Keratinocyte (primary cell): ENCODE data around the gene DAPK1. TPM values are rescaled to one million over a fixed set of nuclear protein-coding genes. Genes with fewer than 3 reads are reported as not detected.

Experiments used
- DNase-seq: peaks from one replicate; pipeline ENCODE4 v3.0.0-alpha.2; 2011; ENCODE audit warnings: low read depth, missing footprints, low spot score
- FAIRE-seq: peaks from 2 replicates; lab custom pipeline; 2011; peaks lifted over from hg19 to GRCh38; lab: Jason Lieb, UNC
- H2AFZ ChIP-seq: 2 replicates; pipeline ENCODE4 v1.6.0; 2012; ENCODE audit warnings: low read length, control low read depth, inconsistent platforms; ENCODE audit not compliant: control insufficient read depth
- H3K27ac ChIP-seq: 2 replicates; pipeline ENCODE4 v1.5.1; 2011; ENCODE audit warnings: low read length; ENCODE audit not compliant: control insufficient read depth, insufficient read depth
- H3K27me3 ChIP-seq: 3 replicates; pipeline ENCODE4 v1.6.0; 2011; ENCODE audit warnings: low read length; ENCODE audit not compliant: control insufficient read depth, insufficient read depth; ENCODE audit errors: extremely low read depth
- H3K36me3 ChIP-seq, 2 experiments: 2 replicates in 1 of 2; 3 replicates in 1 of 2; pipeline ENCODE4 v1.5.1; 2011; ENCODE audit warnings: low read length in 2 of 2, mild to moderate bottlenecking in 1 of 2; ENCODE audit not compliant: control insufficient read depth in 2 of 2, insufficient read depth in 2 of 2; ENCODE audit errors: extremely low read depth in 1 of 2
- H3K4me1 ChIP-seq: 3 replicates; pipeline ENCODE4 v1.5.1; 2011; ENCODE audit warnings: low read length; ENCODE audit not compliant: control insufficient read depth, insufficient read depth; ENCODE audit errors: extremely low read depth
- H3K4me2 ChIP-seq: 3 replicates; pipeline ENCODE4 v1.6.0; 2011; ENCODE audit warnings: low read depth, low read length; ENCODE audit not compliant: control insufficient read depth, insufficient read depth; ENCODE audit errors: extremely low read depth
- H3K4me3 ChIP-seq, 3 experiments: fragments of 200-600 bp in 1 of 3; sonication (generic) in 1 of 3; 2 replicates in 2 of 3; 3 replicates in 1 of 3; pipeline ENCODE4 v1.5.1; 2011 to 2016; ENCODE audit warnings: low read length in 3 of 3, mild to moderate bottlenecking in 3 of 3, control low read depth in 2 of 3, inconsistent platforms in 1 of 3, low read depth in 1 of 3, mixed read lengths in 1 of 3, mixed run types in 1 of 3, moderate library complexity in 1 of 3; ENCODE audit not compliant: control insufficient read depth in 2 of 3, insufficient read depth in 2 of 3; ENCODE audit errors: extremely low read depth in 1 of 3
- H3K79me2 ChIP-seq: 2 replicates; pipeline ENCODE4 v1.6.0; 2012; ENCODE audit warnings: low read length; ENCODE audit not compliant: control insufficient read depth, insufficient read depth
- H3K9ac ChIP-seq: 3 replicates; pipeline ENCODE4 v1.6.0; 2011; ENCODE audit warnings: low read length; ENCODE audit not compliant: control insufficient read depth, insufficient read depth; ENCODE audit errors: extremely low read depth
- H3K9me1 ChIP-seq: 3 replicates; pipeline ENCODE4 v1.6.0; 2011; ENCODE audit warnings: low read length; ENCODE audit not compliant: control insufficient read depth, insufficient read depth; ENCODE audit errors: extremely low read depth
- H3K9me3 ChIP-seq: 2 replicates; pipeline ENCODE4 v1.5.1; 2012; ENCODE audit warnings: low read depth, low read length; ENCODE audit not compliant: control insufficient read depth
- H4K20me1 ChIP-seq: 3 replicates; pipeline ENCODE4 v1.6.0; 2011; ENCODE audit warnings: low read length; ENCODE audit not compliant: control insufficient read depth, insufficient read depth; ENCODE audit errors: extremely low read depth
- CTCF ChIP-seq, 3 experiments: IDR thresholded peaks in 1 of 3; conservative IDR thresholded peaks in 1 of 3; optimal IDR thresholded peaks in 1 of 3; 2 replicates in 2 of 3; 3 replicates in 1 of 3; pipeline versions ENCODE3 to v1.5.1; 2011; ENCODE audit warnings: low read length in 3 of 3, mild to moderate bottlenecking in 3 of 3, moderate library complexity in 2 of 3, control low read depth in 1 of 3, inconsistent platforms in 1 of 3; ENCODE audit not compliant: insufficient read depth in 2 of 3; ENCODE audit errors: extremely low read depth in 1 of 3
- EZH2 ChIP-seq: IDR thresholded peaks from one replicate; pipeline ENCODE4 v1.6.1; 2012; ENCODE audit warnings: inconsistent platforms, mild to moderate bottlenecking, low read length, moderate library complexity
- dilution Hi-C: fragments of 300-500 bp; cut with MboI; formaldehyde crosslinking; loops from one replicate; pipeline ENCODE4 v1.7.0; 2020; ENCODE audit warnings: low sequenced_read_pairs; ENCODE audit not compliant: extremely low pct_ligation_motif_present
- polyA plus RNA-seq, 5 experiments: library from polyadenylated mRNA; depleted of rRNA in 3 of 5; stranded (reverse) in 3 of 5; stranded (forward) in 1 of 5; unstranded in 1 of 5; fragments of >200 nt; gene quantifications; 1 replicate in 1 of 5; 2 replicates in 3 of 5; 3 replicates in 1 of 5; pipeline versions ENCODE4 v1.2.1 to v1.2.3, GENCODE V29; 2011 to 2012; ENCODE audit warnings: missing spikeins in 2 of 5, low read depth in 1 of 5, low replicate concordance in 1 of 5

DAPK1 gene
- polyA plus RNA-seq, 1 donor (not counting 4 experiments of a cell fraction or from before 2014, with no cell fraction given), result 2.8 TPM

GRCh38 chr9:87525546-87526303 is 28.1 kb downstream of the DAPK1 start:
- Histone ChIP-seq H3K36me3 (peaks cover 0 to 2% of the 10 kb centered on the region in 2 experiments), H3K9me1 (no peaks in the 10 kb centered on the region), H2AFZ (no peak overlapping the region), H4K20me1 (no peaks in the 10 kb centered on the region), H3K4me3 (no peak overlapping the region), H3K27ac (no peak overlapping the region), H3K27me3 (no peaks in the 10 kb centered on the region), H3K9me3 (no peaks in the 10 kb centered on the region), H3K9ac (no peak overlapping the region), H3K4me1 (no peaks in the 10 kb centered on the region), H3K79me2 (no peaks in the 10 kb centered on the region), H3K4me2 (no peak overlapping the region)
- TF ChIP-seq EZH2 (no peak), CTCF (optimal IDR thresholded peaks at IDR 0.05 in 1 of 3, IDR thresholded peaks at IDR 0.05 in 1 of 3, conservative IDR thresholded peaks at IDR 0.05 in 1 of 3; ENCODE audit: extremely low read depth in 1 of 3, insufficient read depth in 2 of 3, low read length in 3 of 3) (no peak)
- no peak for FAIRE-seq
- dilution Hi-C loops, result no loop called here
- no peak for DNase-seq

- H3K36me3 ChIP-seq, result peaks cover 0 to 2% of the 10 kb centered on the region in 2 experiments
- no peak for FAIRE-seq
These were observed 29.7 kb downstream of the DAPK1 start for GRCh38 chr9:87527211-87527916.

More at GRCh38 chr9:87527211-87527916, 29.7 kb downstream of the DAPK1 start:
- no peak overlapping the region for H3K4me3 ChIP-seq
- TF ChIP-seq EZH2 (no peak), CTCF (optimal IDR thresholded peaks at IDR 0.05 in 1 of 3, IDR thresholded peaks at IDR 0.05 in 1 of 3, conservative IDR thresholded peaks at IDR 0.05 in 1 of 3; ENCODE audit: extremely low read depth in 1 of 3, insufficient read depth in 2 of 3, low read length in 3 of 3) (no peak)
- no peak overlapping the region for H3K4me2 ChIP-seq
- dilution Hi-C loops, result no loop called here
- H3K27ac ChIP-seq, result no peak overlapping the region
- H3K79me2 ChIP-seq, result no peaks in the 10 kb centered on the region
- H3K9me1 ChIP-seq, result no peaks in the 10 kb centered on the region
- no peaks in the 10 kb centered on the region for H4K20me1 ChIP-seq
- H3K27me3 ChIP-seq, result no peaks in the 10 kb centered on the region
- no peak overlapping the region for H2AFZ ChIP-seq
- DNase-seq, result no peak
- H3K9me3 ChIP-seq, result no peaks in the 10 kb centered on the region
- H3K4me1 ChIP-seq, result no peaks in the 10 kb centered on the region
- no peak overlapping the region for H3K9ac ChIP-seq
